Left lung (tissue), 10 donors: ENCODE results near the gene TMEM38A. TPM values are rescaled to one million over a fixed set of nuclear protein-coding genes. Genes with fewer than 3 reads are reported as not detected.
"Not testable (repeated sequence)": the region's sequence is repeated elsewhere in the genome, so short reads cannot be mapped to it uniquely, and the experiment has no call there.

ENCODE experiments used
- ATAC-seq: fragments of 200-7000 bp; cut with Tn5 transposase; one replicate; pipeline ENCODE4 v1.9.1; 2020; ENCODE audit warnings: moderate library complexity
- DNase-seq, 4 donors: peaks; one replicate each; pipeline ENCODE4 v3.0.0-alpha.2; 2013 to 2020
- H3K27ac ChIP-seq, 2 donors: fragments of 200-600 bp; sonication (generic) in 1 of 2; one replicate each; pipeline versions ENCODE4 v1.5.0 to v1.8.0; 2020 to 2021
- H3K27me3 ChIP-seq, 2 donors: fragments of 200-600 bp; sonication (generic) in 1 of 2; one replicate each; pipeline versions ENCODE4 v1.5.0 to v1.8.0; 2020 to 2021
- H3K36me3 ChIP-seq, 2 donors: fragments of 200-600 bp; sonication (generic) in 1 of 2; one replicate each; pipeline versions ENCODE4 v1.5.0 to v1.8.0; 2020 to 2021
- H3K4me1 ChIP-seq, 2 donors: fragments of 200-600 bp; one replicate each; pipeline ENCODE4 v1.8.0; 2021
- H3K4me3 ChIP-seq, 2 donors: fragments of 200-600 bp; sonication (generic) in 1 of 2; one replicate each; pipeline versions ENCODE4 v1.5.0 to v1.8.0; 2020 to 2021; ENCODE audit warnings: mild to moderate bottlenecking in 1 of 2
- H3K9me3 ChIP-seq, 2 donors: fragments of 200-600 bp; sonication (generic) in 1 of 2; one replicate each; pipeline versions ENCODE4 v1.5.0 to v1.8.0; 2020 to 2021
- intact Hi-C, 2 donors: fragments of 100-400 bp; cut with DNase I; formaldehyde crosslinking; loops; one replicate each; pipeline versions ENCODE4 v1.11.2 to v1.14.2; 2022
- polyA plus RNA-seq, 6 donors: library from polyadenylated mRNA; unstranded; fragments of 120-200 nt; gene quantifications; one replicate each; pipeline ENCODE4 v1.2.1, GENCODE V29; 2013; ENCODE audit not compliant: insufficient read length in 6 of 6
- total RNA-seq, 2 donors: library from RNA; stranded (reverse); fragmentation: NEBNext Ultra II Directional; extraction: Animal tissue kit (Norgen Biotek cat#: 25700); gene quantifications; one replicate each; pipeline ENCODE4 v1.2.1, GENCODE V29; 2021
- TF ChIP-seq, protein P1 (sequence below), 2 donors: fragments of 200-600 bp; sonication (generic) in 1 of 2; IDR thresholded peaks; one replicate each; pipeline versions ENCODE4 v1.5.0 to v1.8.0; 2021; ENCODE audit warnings: antibody characterized with exemption in 2 of 2
- donor health status: DM: no; HTN: yes; CAD: no.
- donor health status: DM: no; HTN: no; CAD: no.

Gene TMEM38A
- total and polyA plus RNA-seq, 8 donors = 3.4 to 5.9 (median 4.4) TPM

DNA sequence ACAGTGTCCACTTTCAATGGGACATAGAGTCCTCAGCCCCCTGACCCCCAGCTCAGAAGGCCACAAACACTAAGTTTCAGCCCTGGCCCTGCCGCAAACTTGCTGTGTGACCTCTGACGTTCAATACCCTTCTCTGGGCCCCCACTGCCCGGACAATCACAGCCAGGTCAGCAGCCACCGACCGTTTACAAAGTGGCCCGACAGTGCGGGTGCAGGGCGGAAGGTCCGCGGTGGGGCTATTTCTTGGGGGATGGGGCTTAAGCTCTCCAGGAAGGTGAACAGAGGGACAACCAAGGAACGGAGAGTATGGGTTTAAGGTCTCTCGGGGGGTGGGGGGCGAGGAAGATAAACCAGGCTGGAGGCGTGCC is 1.5 kb upstream of the TMEM38A start:
- Histone ChIP-seq H3K4me3 (peak overlapping the region; percentile 74 to 81), H3K27ac (peak overlapping the region; percentile 87 to 89), H3K36me3 (peaks cover 0 to 41% of the 10 kb centered on the region in 2 donors), H3K27me3 (no peaks in the 10 kb centered on the region), H3K9me3 (no peaks in the 10 kb centered on the region), H3K4me1 (peaks cover 13 to 56% of the 10 kb centered on the region in 2 donors)
- intact Hi-C loops = no loop called here
- TF ChIP-seq, protein P1, sequence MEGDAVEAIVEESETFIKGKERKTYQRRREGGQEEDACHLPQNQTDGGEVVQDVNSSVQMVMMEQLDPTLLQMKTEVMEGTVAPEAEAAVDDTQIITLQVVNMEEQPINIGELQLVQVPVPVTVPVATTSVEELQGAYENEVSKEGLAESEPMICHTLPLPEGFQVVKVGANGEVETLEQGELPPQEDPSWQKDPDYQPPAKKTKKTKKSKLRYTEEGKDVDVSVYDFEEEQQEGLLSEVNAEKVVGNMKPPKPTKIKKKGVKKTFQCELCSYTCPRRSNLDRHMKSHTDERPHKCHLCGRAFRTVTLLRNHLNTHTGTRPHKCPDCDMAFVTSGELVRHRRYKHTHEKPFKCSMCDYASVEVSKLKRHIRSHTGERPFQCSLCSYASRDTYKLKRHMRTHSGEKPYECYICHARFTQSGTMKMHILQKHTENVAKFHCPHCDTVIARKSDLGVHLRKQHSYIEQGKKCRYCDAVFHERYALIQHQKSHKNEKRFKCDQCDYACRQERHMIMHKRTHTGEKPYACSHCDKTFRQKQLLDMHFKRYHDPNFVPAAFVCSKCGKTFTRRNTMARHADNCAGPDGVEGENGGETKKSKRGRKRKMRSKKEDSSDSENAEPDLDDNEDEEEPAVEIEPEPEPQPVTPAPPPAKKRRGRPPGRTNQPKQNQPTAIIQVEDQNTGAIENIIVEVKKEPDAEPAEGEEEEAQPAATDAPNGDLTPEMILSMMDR (IDR thresholded peaks at IDR 0.05) = no peak
- DNase-seq (no peak), ATAC-seq (no peak)

DNA sequence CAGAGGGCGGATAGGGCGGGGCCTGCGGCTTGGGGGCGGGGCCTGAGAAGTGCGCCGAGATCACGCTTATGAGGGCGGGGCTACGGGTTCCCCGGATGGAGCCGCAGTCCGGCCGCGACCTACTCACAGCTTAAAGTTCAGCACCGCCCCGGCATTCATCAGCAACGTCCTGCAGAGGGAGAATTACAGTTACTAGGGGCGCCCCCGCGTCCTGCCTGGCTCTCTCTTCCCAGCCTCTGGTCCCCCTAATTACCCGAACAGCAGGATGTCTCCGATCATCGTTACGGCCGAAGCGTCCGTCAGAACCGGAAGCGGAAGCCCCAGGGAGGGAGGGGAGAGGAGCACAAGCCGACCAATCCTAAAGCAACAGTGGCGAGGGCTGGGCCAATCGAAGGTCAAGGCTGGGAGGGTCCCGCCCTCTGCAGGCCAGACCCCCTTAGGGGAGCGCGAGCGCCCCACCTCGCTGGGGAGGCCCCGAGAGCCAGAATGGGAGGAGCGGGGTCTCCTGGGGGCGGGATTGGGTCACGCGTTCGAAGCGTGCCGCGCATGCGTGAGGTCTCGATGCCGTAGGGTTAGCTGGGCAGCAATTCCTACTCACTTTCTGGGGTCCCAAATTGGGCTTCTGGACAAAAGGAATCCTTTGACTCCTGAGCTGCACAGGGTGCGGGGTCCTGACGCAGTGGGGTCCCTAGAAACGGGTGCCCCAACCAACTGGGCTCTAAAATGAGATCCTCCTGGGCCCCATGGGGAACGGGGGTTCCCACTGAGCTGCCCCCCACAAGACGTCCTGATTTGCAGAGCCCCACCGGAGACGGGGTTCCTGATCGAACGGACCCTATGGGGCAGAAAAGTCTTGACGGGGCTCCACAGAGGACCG is 869 bp upstream of the TMEM38A start, which contains the start of gene SMIM7:
Gene SMIM7 (minus strand): TSS at position 313 of the 877 bp plus-strand sequence. CDS start 34 bp downstream, at position 279.
- TF ChIP-seq, protein P1 (IDR thresholded peaks at IDR 0.05) = peak in 1 of 2 donors; percentile 27
- peaks cover 13 to 57% of the 10 kb centered on the region in 2 donors for H3K4me1 ChIP-seq

GRCh38 chr19:16661480-16662034 is 618 bp downstream of the TMEM38A start:
- Histone ChIP-seq H3K36me3 (peaks cover 0 to 20% of the 10 kb centered on the region in 2 donors), H3K27ac (peak overlapping the region; percentile 7 to 48), H3K4me3 (peak overlapping the region; percentile 74 to 81), H3K27me3 (no peaks in the 10 kb centered on the region), H3K9me3 (no peaks in the 10 kb centered on the region), H3K4me1 (peaks cover 13 to 57% of the 10 kb centered on the region in 2 donors)
- DNase-seq (peak in 3 of 4 donors; percentile 5 to 83 (median 36)), ATAC-seq (no peak)
- TF ChIP-seq, protein P1 (IDR thresholded peaks at IDR 0.05) = no peak
- intact Hi-C loops = no loop called here

More for the DNA sequence above, 869 bp upstream of the TMEM38A start, which contains the start of gene SMIM7:
- DNase-seq (peak; percentile 98 to 99 (median 99)), ATAC-seq (peak; percentile 97)
- H3K36me3 ChIP-seq = peaks cover 0 to 35% of the 10 kb centered on the region in 2 donors
- no peaks in the 10 kb centered on the region for H3K9me3 ChIP-seq
- no peaks in the 10 kb centered on the region for H3K27me3 ChIP-seq
- peak within 1 kb of the TSS; percentile 74 to 81 for H3K4me3 ChIP-seq
- intact Hi-C loops = no loop called here
- H3K27ac ChIP-seq = peak within 1 kb of the TSS; percentile 87 to 89

GRCh38 chr19:16668176-16668575 is 7.2 kb downstream of the TMEM38A start:
- TF ChIP-seq, protein P1 (IDR thresholded peaks at IDR 0.05) = no peak
- Histone ChIP-seq H3K27me3 (no peaks in the 10 kb centered on the region), H3K4me3 (no peak overlapping the region), H3K9me3 (no peaks in the 10 kb centered on the region), H3K36me3 (no peaks in the 10 kb centered on the region), H3K27ac (no peak overlapping the region), H3K4me1 (peaks cover 0 to 16% of the 10 kb centered on the region in 2 donors)
- DNase-seq (no peak), ATAC-seq (no peak)
- intact Hi-C loops = no loop called here

DNA sequence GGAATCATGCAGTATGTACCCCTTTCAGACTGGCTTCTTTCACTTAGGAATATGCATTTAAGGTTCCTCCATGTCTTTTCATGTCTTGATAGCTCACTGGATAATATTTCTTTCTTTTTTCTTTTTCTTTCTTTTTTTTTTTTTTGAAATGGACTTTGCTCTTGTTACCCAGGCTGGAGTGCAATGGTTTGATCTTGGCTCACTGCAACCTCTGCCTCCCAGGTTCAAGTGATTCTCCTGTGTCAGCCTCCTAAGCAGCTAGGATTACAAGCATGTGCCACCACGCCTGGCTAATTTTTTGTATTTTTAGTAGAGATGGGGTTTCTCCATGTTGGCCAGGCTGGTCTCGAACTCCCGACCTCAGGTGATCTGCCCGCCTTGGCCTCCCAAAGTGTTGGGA is 7.8 kb downstream of the TMEM38A start:
- intact Hi-C loops, DNase-seq, H3K27ac ChIP-seq, H3K9me3 ChIP-seq, H3K4me3 ChIP-seq, H3K27me3 ChIP-seq, H3K36me3 ChIP-seq, ATAC-seq: not testable (repeated sequence)
- H3K4me1 ChIP-seq = peaks cover 0 to 17% of the 10 kb centered on the region in 2 donors
